Stimulated activated CD4-positive, alpha-beta T cell treated with anti-CD3 and anti-CD28 coated beads, Interleukin-1b, Interleukin-23, amount 100 ng/mL, for 24 hours (primary cell): ENCODE data around the gene FAM229A.

Source experiments
- DNase-seq, 4 experiments: peaks; one replicate each; pipeline ENCODE4 v3.0.0-alpha.2; 2020; ENCODE audit warnings: low read depth in 4 of 4, low spot score in 1 of 4

FAM229A gene

DNA sequence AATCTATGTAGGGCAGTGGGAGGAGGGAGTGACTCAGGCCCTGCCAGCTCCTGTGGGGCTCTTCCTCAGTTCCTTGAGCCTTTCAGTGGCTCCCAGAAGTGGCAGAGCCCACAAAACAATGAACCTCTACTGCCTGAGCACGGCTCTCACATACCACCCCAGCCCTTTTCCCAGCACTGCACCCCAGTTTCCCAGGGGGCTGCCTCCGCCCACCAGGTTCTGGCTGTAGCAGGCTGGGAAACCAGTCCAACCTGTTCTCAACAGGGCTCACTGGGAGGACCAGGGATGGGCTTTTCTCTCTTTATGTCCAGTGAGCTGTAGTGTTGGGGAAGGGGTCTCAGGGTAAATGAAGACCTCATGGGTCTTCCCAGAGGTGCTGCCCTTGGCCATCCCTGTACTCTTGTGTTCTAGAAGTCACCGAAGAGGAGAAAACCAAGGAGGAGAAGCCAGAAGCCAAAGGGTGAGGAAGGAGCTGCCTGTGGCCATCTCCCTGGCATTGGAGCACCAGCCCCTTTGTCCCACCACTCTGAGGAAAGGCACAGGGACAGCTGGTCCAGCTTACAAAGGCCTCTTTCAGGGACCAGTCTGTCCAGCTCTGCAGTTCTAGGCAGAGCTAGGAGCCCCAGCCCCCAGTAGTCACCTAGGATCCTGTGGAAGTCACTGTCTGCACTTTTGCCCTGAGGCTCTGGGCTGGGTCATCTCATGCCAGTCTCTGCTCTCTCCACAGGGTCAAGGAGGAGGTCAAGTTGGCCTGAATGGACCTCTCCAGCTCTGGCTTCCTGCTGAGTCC, 29.8 kb downstream of the FAM229A start:
- no peak for DNase-seq

- no peak for DNase-seq
These were observed 30.7 kb downstream of the FAM229A start for GRCh38 chr1:32331549-32331948.

GRCh38 chr1:32330558-32331151, 31.6 kb downstream of the FAM229A start:
- no peak for DNase-seq

DNA sequence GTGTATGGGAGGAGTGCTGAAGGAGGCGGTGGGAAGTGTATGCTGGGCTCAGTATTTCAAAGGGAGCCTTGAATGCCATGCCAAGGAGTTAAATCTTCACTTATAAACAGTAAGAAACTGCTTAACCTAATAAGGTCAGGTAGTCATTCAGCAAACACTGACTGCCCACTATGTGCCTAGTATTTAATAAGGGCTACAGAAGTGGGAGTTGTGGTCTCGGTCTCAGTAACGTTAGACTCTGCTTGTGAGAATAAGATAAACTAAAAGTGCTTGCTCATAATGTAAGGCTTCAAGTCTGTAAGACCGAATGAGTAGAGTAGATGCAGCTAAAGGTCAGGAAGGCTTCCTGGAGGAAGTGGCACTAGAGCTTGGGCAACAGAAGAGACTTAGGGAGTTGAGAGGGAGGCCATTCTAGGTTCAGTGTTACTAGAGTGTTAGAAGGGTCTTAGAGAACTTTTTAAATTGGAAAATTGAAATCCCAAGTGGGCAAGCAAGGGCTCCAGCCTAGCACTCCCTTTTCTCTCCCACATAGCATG, 32.3 kb downstream of the FAM229A start:
- DNase-seq: no peak

- no peak for DNase-seq
These were observed 35.1 kb downstream of the FAM229A start for GRCh38 chr1:32327204-32327603.

- DNase-seq: no peak
These were observed 40.5 kb downstream of the FAM229A start for GRCh38 chr1:32321712-32322291.

- no peak for DNase-seq
These were observed 44.0 kb downstream of the FAM229A start for GRCh38 chr1:32318127-32318869.

DNA sequence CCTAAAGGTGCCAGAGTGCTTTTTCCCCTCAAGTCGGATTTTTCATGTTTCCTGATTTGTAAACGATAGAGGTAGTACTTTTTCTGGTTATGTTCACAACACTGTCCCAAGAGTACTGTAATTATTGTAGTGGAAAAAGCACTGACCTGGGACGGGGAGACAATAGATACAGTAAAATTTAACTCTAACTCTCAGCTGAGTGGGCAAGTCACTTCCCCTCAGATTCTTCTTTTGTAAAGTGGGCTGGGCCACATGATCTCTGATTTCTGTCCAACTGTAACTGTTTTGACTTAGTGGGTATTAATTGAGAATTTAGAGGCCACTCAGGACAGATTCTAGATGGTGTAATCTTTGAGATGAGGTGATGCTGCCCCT, 45.4 kb downstream of the FAM229A start:
- DNase-seq: no peak

DNA sequence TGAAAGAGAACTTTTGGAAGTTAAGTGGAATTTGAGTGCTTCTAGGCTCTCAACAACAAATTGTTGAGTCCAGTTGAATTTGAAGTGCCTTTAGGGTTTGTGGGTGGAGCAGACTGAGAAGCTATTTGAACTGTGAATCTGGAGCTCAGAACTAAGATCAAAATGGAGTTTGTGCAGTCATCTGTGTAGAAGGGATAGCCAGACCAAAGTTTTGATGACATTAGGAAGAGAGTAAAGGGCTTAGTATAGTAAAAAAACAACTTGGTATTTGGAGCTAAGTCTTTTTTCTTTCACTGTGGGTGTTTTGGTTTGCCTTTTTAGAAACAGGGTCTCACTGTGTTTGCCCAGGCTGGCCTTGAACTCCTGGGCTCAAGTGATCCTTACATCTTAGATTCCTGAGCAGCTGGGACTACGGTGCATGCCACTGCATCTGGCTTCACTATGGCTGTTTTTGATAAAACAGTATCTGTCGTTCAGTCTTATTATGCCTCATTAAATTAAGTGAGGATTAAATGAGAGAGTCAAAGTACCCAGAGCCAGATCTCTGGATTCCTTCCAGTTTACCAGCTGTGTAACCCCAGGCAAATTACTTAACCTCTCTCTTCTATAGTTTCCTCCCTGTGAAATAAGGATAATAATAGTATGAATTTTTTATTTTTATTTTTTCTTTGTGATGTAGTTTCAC, 50.4 kb downstream of the FAM229A start:
- DNase-seq: no peak
